Activated CD4-positive, alpha-beta T cell treated with anti-CD3 and anti-CD28 coated beads for 48 hours (primary cell): Measurements from ENCODE around the gene SLC2A6.

Experiments
- DNase-seq: peaks from one replicate; pipeline ENCODE4 v3.0.0-alpha.2; 2020

Gene SLC2A6

GRCh38 chr9:133476036-133476931 is 2.6 kb downstream of the SLC2A6 start:
- no peak for DNase-seq

GRCh38 chr9:133475292-133476012 is 3.4 kb downstream of the SLC2A6 start:
- DNase-seq: no peak

GRCh38 chr9:133474853-133475252 is 4.0 kb downstream of the SLC2A6 start:
- DNase-seq: no peak

- no peak for DNase-seq
These were observed 4.7 kb downstream of the SLC2A6 start for GRCh38 chr9:133474215-133474614.

- no peak for DNase-seq
These were observed 5.2 kb downstream of the SLC2A6 start for GRCh38 chr9:133473743-133474142.

GRCh38 chr9:133472753-133473378 is 6.0 kb downstream of the SLC2A6 start:
- DNase-seq: no peak

- no peak for DNase-seq
These were observed 6.6 kb downstream of the SLC2A6 start for GRCh38 chr9:133472277-133472645.

GRCh38 chr9:133471551-133472276 is 7.2 kb downstream of the SLC2A6 start:
- DNase-seq: no peak

GRCh38 chr9:133470988-133471387 is 7.9 kb downstream of the SLC2A6 start:
- DNase-seq: no peak

- no peak for DNase-seq
These were observed 8.4 kb downstream of the SLC2A6 start for GRCh38 chr9:133470427-133470924.

GRCh38 chr9:133468777-133469421 is 10.0 kb downstream of the SLC2A6 start:
- no peak for DNase-seq

- no peak for DNase-seq
These were observed 10.5 kb downstream of the SLC2A6 start for GRCh38 chr9:133468374-133468773.

GRCh38 chr9:133467101-133467500 is 11.8 kb downstream of the SLC2A6 start:
- no peak for DNase-seq

- DNase-seq: no peak
These were observed 12.9 kb downstream of the SLC2A6 start for GRCh38 chr9:133465984-133466383.

GRCh38 chr9:133464638-133465037 is 14.3 kb downstream of the SLC2A6 start:
- DNase-seq: no peak

- no peak for DNase-seq
These were observed 14.9 kb downstream of the SLC2A6 start for GRCh38 chr9:133463864-133464615.

- no peak for DNase-seq
These were observed 15.6 kb downstream of the SLC2A6 start for GRCh38 chr9:133463234-133463863.

- no peak for DNase-seq
These were observed 16.9 kb downstream of the SLC2A6 start for GRCh38 chr9:133461975-133462374.

- DNase-seq: peak; percentile 26
These were observed 18.3 kb downstream of the SLC2A6 start for GRCh38 chr9:133460405-133461175.
